Osteoblast (primary cell): Measurements from ENCODE around the gene TTLL9. TPM values are rescaled to one million over a fixed set of nuclear protein-coding genes. Genes with fewer than 3 reads are reported as not detected.

ENCODE experiments used
- DNase-seq: peaks from one replicate; pipeline ENCODE4 v3.0.0; 2011; ENCODE audit warnings: low spot score, mixed read lengths; ENCODE audit not compliant: insufficient read length; ENCODE audit errors: missing footprints
- H2AFZ ChIP-seq: 2 replicates; pipeline ENCODE4 v1.6.0; 2011; ENCODE audit warnings: mild to moderate bottlenecking, low read length
- H3K27ac ChIP-seq: 2 replicates; pipeline ENCODE4 v1.5.1; 2011; ENCODE audit warnings: mild to moderate bottlenecking, low read depth, low read length, moderate library complexity
- H3K27me3 ChIP-seq: 2 replicates; pipeline ENCODE4 v1.6.0; 2012; ENCODE audit warnings: mild to moderate bottlenecking, control low read depth, inconsistent platforms, low read length, moderate library complexity; ENCODE audit not compliant: insufficient read depth
- H3K36me3 ChIP-seq: 2 replicates; pipeline ENCODE4 v1.5.1; 2011; ENCODE audit warnings: mild to moderate bottlenecking, low read length, control low read depth, moderate library complexity; ENCODE audit not compliant: insufficient read depth
- H3K4me1 ChIP-seq: 2 replicates; pipeline ENCODE4 v1.5.1; 2011; ENCODE audit warnings: mild to moderate bottlenecking, low read length, control low read depth, moderate library complexity; ENCODE audit not compliant: insufficient read depth
- H3K4me2 ChIP-seq: 2 replicates; pipeline ENCODE4 v1.6.0; 2011; ENCODE audit warnings: mild to moderate bottlenecking, low read length; ENCODE audit not compliant: insufficient read depth
- H3K4me3 ChIP-seq: fragments of 200-600 bp; sonication (generic); 3 replicates; pipeline ENCODE4 v1.5.1; 2012; ENCODE audit warnings: mild to moderate bottlenecking, low read length, inconsistent platforms; ENCODE audit not compliant: insufficient read depth
- H3K79me2 ChIP-seq: 2 replicates; pipeline ENCODE4 v1.6.0; 2012; ENCODE audit warnings: mild to moderate bottlenecking, low read length, control low read depth, inconsistent platforms; ENCODE audit not compliant: insufficient read depth
- H3K9me3 ChIP-seq: 2 replicates; pipeline ENCODE4 v1.5.1; 2011; ENCODE audit warnings: low read depth, low read length, control low read depth
- H4K20me1 ChIP-seq: 2 replicates; pipeline ENCODE4 v1.6.0; 2012; ENCODE audit warnings: mild to moderate bottlenecking, low read length, control low read depth; ENCODE audit not compliant: insufficient read depth
- total RNA-seq: library from RNA; depleted of rRNA; stranded (reverse); fragments of >200 nt; gene quantifications from 2 replicates; pipeline ENCODE4 v1.2.3, GENCODE V29; 2012
- TF ChIP-seq, protein P1 (sequence below): IDR thresholded peaks from 2 replicates; pipeline ENCODE4 v1.5.1; 2011; ENCODE audit warnings: mild to moderate bottlenecking, low read depth, low read length, moderate library complexity; ENCODE audit errors: extremely low read depth

TTLL9 gene
- total RNA-seq, 1 donor, result 0.72 TPM

DNA sequence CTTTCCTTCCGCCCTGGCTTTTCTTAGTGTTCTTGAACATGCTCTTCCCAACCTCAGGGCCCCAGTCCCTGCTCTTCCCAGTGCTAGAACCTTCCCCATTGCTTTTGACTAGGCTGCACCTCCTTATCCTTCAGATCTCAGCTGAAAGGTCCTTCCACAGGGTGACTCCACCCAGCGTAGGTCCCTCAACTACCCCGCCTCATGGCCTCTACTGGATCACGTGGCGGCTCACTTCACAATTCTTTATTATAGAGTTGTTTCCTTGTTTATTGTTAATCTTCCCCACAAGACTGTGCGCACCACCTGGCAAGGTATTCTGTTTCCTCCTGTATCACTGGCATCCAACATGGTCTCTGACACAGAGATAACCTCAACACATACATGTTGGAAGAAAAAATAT lies 31.2 kb downstream of the TTLL9 start:
- H3K4me2 ChIP-seq, result no peak overlapping the region
- no peaks in the 10 kb centered on the region for H3K36me3 ChIP-seq
- H4K20me1 ChIP-seq, result no peaks in the 10 kb centered on the region

DNA sequence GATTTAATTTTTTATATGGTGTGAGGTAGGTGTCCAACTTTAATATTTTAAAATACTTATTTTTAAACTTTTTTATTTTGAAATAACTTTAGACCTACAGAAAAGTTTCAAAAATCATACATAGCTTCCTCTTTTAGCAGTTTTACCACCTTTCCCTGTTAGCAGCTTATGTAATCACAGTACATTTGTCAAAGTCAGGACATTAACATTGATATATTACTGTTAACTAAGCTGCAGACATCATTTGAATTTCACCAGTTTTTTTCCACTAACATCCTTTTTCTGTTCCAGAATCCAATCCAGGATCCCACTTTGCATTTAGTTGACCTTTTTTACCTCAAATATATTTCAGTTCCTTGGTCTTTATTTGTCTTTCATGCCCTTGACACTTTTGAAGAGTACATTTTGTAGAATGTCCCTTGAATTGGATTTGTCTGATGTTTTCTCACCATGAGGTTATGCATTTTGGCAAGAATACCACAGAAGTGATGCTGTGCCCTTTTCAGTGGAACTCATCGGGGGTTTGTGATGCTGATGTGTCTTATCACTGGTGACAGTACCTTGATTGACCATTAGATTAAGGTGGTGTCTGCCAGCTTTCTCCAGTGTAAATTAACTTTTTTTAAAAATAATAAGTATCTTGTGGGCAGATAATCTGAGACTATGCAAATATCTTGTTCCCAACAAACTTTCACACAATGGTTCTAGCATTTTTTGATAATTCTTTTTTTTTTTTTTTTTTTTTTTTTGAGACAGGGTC lies 33.4 kb downstream of the TTLL9 start:
- TF ChIP-seq, protein P1, sequence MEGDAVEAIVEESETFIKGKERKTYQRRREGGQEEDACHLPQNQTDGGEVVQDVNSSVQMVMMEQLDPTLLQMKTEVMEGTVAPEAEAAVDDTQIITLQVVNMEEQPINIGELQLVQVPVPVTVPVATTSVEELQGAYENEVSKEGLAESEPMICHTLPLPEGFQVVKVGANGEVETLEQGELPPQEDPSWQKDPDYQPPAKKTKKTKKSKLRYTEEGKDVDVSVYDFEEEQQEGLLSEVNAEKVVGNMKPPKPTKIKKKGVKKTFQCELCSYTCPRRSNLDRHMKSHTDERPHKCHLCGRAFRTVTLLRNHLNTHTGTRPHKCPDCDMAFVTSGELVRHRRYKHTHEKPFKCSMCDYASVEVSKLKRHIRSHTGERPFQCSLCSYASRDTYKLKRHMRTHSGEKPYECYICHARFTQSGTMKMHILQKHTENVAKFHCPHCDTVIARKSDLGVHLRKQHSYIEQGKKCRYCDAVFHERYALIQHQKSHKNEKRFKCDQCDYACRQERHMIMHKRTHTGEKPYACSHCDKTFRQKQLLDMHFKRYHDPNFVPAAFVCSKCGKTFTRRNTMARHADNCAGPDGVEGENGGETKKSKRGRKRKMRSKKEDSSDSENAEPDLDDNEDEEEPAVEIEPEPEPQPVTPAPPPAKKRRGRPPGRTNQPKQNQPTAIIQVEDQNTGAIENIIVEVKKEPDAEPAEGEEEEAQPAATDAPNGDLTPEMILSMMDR, result no peak
- H3K36me3 ChIP-seq, result no peaks in the 10 kb centered on the region
- no peak overlapping the region for H3K4me3 ChIP-seq
- no peak for DNase-seq
- H3K4me1 ChIP-seq, result no peaks in the 10 kb centered on the region
- H3K27me3 ChIP-seq, result peaks cover 14% of the 10 kb centered on the region
- H3K9me3 ChIP-seq, result no peaks in the 10 kb centered on the region
- no peak overlapping the region for H3K27ac ChIP-seq
- H3K4me2 ChIP-seq, result no peak overlapping the region
- no peaks in the 10 kb centered on the region for H4K20me1 ChIP-seq
- no peak overlapping the region for H2AFZ ChIP-seq
- no peaks in the 10 kb centered on the region for H3K79me2 ChIP-seq

More for the DNA sequence above, 31.2 kb downstream of the TTLL9 start:
- Histone ChIP-seq H3K9me3 (no peaks in the 10 kb centered on the region), H3K27ac (no peak overlapping the region), H3K79me2 (no peaks in the 10 kb centered on the region), H3K27me3 (peaks cover 24% of the 10 kb centered on the region), H3K4me1 (no peaks in the 10 kb centered on the region), H3K4me3 (no peak overlapping the region), H2AFZ (no peak overlapping the region)
- DNase-seq, result no peak
- TF ChIP-seq, protein P1, result no peak

DNA sequence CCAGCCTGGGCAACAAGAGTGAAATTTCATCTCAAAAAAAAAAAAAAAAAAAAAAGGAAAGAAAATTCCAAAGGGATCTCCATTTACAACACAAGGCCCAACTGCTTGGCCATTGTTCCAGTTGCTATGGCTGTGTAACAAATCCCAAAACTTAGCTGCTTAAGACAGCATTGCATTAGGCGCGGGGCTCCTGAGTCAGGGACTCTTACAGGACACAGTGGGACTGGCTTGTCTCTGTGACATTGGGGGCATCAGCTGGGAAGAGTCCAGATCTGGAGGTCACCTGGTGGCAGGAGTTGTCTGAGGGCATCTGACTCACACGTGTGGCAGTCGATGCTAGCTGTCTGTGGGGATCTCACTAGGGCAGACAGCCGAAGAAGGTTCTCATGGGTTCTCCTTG lies 35.6 kb downstream of the TTLL9 start:
- DNase-seq, result no peak
- TF ChIP-seq, protein P1, result no peak
- no peak overlapping the region for H3K27ac ChIP-seq
- H3K9me3 ChIP-seq, result no peaks in the 10 kb centered on the region
- no peak overlapping the region for H3K4me2 ChIP-seq
- no peaks in the 10 kb centered on the region for H3K79me2 ChIP-seq
- H2AFZ ChIP-seq, result no peak overlapping the region
- H3K27me3 ChIP-seq, result peaks cover 5% of the 10 kb centered on the region
- H4K20me1 ChIP-seq, result no peaks in the 10 kb centered on the region
- H3K36me3 ChIP-seq, result no peaks in the 10 kb centered on the region
- no peak overlapping the region for H3K4me3 ChIP-seq
- H3K4me1 ChIP-seq, result no peaks in the 10 kb centered on the region

- Histone ChIP-seq H3K27me3 (no peaks in the 10 kb centered on the region), H3K4me1 (no peaks in the 10 kb centered on the region), H3K4me2 (no peak overlapping the region), H3K9me3 (no peaks in the 10 kb centered on the region), H3K27ac (no peak overlapping the region), H3K79me2 (no peaks in the 10 kb centered on the region), H2AFZ (no peak overlapping the region), H3K36me3 (no peaks in the 10 kb centered on the region), H3K4me3 (no peak overlapping the region), H4K20me1 (no peaks in the 10 kb centered on the region)
- no peak for DNase-seq
- TF ChIP-seq, protein P1, result no peak
Observed at GRCh38 chr20:31907046-31907445, 36.6 kb downstream of the TTLL9 start.
